HG02981 (cell line): ENCODE measurements around the gene SPATA32.

ENCODE experiments used
- ATAC-seq: cut with Tn5 transposase; IDR thresholded peaks from one replicate; pipeline ENCODE4 v1.9.1; 2021; ENCODE audit warnings: mild to moderate bottlenecking, moderate library complexity; ENCODE audit not compliant: unreplicated experiment

Gene SPATA32

GRCh38 chr17:45230787-45231480, 31.0 kb downstream of the SPATA32 start:
- no peak for ATAC-seq

GRCh38 chr17:45230410-45230786, 31.5 kb downstream of the SPATA32 start:
- ATAC-seq = no peak

GRCh38 chr17:45229681-45230409, 32.0 kb downstream of the SPATA32 start:
- peak; percentile 7 for ATAC-seq

- peak; percentile 35 for ATAC-seq
Measured at GRCh38 chr17:45228763-45229539, 32.9 kb downstream of the SPATA32 start.

- ATAC-seq = no peak
Measured at GRCh38 chr17:45227926-45228762, 33.8 kb downstream of the SPATA32 start.

GRCh38 chr17:45227101-45227925, 34.6 kb downstream of the SPATA32 start:
- no peak for ATAC-seq

GRCh38 chr17:45226576-45226975, 35.3 kb downstream of the SPATA32 start:
- no peak for ATAC-seq

GRCh38 chr17:45225964-45226530, 35.8 kb downstream of the SPATA32 start:
- ATAC-seq = peak; percentile 45

- ATAC-seq = no peak
Measured at GRCh38 chr17:45225051-45225700, 36.7 kb downstream of the SPATA32 start.

- no peak for ATAC-seq
Measured at GRCh38 chr17:45224671-45225050, 37.2 kb downstream of the SPATA32 start.

GRCh38 chr17:45223539-45224528, 38.1 kb downstream of the SPATA32 start:
- no peak for ATAC-seq

GRCh38 chr17:45222996-45223538, 38.8 kb downstream of the SPATA32 start:
- ATAC-seq = no peak

GRCh38 chr17:45222289-45222995, 39.5 kb downstream of the SPATA32 start:
- no peak for ATAC-seq

- no peak for ATAC-seq
Measured at GRCh38 chr17:45222014-45222288, 39.9 kb downstream of the SPATA32 start.

- ATAC-seq = no peak
Measured at GRCh38 chr17:45221081-45222013, 40.5 kb downstream of the SPATA32 start, which contains the start of gene FMNL1. TSS of gene FMNL1 (plus strand) at chr17:45221885. CDS start at chr17:45222125, 240 bp downstream.

- no peak for ATAC-seq
Measured at GRCh38 chr17:45220079-45220478, 41.8 kb downstream of the SPATA32 start.
